HG02943 (cell line): ENCODE data around the gene SNHG17.

Experiments used
- ATAC-seq: cut with Tn5 transposase; IDR thresholded peaks from one replicate; pipeline ENCODE4 v1.9.1; 2021; ENCODE audit warnings: mild to moderate bottlenecking, low read depth, moderate library complexity; ENCODE audit not compliant: unreplicated experiment

Gene SNHG17

GRCh38 chr20:38377039-38377685 is 58.0 kb downstream of the SNHG17 start:
- no peak for ATAC-seq

GRCh38 chr20:38373898-38374297 is 61.2 kb downstream of the SNHG17 start:
- no peak for ATAC-seq

- ATAC-seq: no peak
These were observed 61.8 kb downstream of the SNHG17 start for GRCh38 chr20:38373231-38373867.

GRCh38 chr20:38372806-38373205 is 62.3 kb downstream of the SNHG17 start:
- ATAC-seq: no peak
